ENCODE results near the gene PTPN1.
"Not testable (repeated sequence)": the region's sequence is repeated elsewhere in the genome, so short reads cannot be mapped to it uniquely, and the experiment has no call there.

Gene PTPN1

DNA sequence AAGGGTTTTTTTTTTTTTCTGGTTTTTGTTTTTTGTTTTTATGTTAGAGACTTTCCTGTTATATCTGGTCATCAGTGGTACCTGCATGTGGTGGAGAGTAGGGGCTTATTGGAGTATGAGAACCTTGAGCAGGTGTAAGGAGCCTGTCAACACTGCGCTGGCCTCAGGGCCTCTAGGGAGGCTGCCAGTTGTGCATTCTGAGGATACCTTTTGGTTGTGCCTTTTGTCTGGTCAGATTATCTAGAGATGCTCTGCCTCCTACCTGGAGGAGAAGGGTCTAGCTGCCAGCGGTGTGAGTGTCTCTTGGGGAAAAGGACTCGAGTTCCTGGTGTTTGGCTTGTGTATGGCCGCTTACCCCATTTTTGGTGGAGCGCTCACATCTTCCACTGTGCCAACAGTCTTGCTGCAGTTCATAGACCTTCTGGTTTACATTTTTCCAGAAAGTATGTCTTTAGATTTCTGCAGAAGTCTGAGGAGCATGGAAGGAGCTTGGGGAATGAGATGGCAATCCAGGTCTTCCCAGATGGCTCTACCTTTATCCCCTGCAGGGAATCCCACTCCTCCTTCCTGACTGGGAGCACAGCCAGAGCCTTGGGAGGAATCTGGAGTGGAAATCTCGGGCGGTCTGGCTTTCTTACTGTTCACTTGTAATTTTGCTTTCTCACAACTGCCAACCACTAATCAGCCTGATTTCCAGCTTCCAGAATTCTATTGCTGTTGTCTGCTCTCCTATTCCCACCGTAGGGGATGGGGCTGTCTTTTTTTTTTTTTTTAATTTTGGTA, 49.9 kb downstream of the PTPN1 start:
- no peak for DNase-seq

DNA sequence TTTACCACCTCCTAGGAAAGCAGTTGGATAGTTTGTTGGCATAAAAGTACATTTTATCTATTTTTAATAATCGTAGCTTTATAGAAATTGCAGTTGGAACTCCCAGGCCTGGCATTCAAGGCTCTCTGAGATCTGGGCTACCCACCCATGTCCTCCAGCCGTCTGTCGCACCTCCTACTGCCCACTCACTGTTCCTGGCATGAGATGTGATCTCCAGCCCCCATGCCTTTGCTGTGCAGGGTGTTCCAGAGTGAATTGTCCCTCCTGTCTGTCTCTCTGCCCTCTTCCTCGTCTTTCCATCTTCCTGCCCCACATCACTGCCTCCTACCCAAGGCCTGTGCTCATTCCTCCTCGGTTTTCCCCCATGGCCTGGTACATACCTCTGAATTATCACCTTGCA, 50.7 kb downstream of the PTPN1 start:
- no peak for DNase-seq

DNA sequence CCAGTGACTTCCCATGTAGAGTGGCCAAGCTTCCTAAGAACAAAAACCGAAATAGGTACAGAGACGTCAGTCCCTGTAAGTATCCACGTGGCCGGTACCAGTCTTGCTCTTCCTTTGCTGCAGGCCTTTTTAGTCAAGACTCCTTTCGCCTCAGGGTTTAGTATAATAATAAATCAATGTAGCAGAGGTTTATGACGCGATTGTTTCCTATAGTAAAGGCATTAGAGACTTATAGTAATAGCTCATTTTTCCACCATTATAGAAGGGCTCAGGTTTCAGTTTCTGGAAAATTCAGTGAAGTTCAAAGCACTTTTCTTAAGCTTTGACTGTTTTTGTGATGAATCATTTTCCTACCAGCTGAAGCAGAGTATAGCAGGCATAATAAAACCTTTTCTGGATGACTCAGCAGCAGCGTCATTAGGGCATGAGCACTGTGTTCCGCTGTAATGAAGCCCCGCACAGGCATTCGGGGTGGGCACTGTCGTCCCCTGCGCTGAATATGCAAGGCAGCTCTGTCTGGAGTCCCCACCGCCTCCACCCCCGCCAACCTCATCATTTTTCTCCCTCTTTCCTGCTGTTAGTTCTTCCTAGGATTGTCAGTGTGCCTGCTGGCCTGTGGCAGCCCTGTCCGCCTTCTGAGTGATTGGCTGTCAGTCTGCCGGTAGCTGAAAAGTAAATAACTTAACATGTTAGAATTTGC, 51.3 kb downstream of the PTPN1 start:
- peak; percentile 60 to 75 for DNase-seq

DNA sequence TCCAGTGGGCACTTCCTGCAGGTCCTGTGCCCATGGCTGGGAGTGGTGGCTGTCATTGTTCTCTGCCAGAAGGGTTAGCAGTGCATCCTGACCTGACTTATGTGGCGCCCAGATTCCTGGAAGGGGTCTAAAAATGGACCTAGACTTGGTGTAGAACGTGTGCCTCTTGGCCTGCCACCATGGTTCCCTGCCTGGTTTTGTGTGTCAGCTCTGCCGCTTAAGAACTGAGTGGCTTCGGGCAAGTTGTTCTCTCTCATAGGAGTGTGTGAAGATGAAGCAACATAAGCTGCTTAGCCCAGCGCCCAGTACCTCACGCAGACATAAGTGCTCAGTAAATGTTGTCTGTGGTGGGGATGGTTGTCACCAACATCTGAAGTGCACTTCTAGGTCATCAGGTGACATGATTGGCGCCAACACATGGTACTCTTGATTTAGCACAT, 52.1 kb downstream of the PTPN1 start:
- no peak for DNase-seq

DNA sequence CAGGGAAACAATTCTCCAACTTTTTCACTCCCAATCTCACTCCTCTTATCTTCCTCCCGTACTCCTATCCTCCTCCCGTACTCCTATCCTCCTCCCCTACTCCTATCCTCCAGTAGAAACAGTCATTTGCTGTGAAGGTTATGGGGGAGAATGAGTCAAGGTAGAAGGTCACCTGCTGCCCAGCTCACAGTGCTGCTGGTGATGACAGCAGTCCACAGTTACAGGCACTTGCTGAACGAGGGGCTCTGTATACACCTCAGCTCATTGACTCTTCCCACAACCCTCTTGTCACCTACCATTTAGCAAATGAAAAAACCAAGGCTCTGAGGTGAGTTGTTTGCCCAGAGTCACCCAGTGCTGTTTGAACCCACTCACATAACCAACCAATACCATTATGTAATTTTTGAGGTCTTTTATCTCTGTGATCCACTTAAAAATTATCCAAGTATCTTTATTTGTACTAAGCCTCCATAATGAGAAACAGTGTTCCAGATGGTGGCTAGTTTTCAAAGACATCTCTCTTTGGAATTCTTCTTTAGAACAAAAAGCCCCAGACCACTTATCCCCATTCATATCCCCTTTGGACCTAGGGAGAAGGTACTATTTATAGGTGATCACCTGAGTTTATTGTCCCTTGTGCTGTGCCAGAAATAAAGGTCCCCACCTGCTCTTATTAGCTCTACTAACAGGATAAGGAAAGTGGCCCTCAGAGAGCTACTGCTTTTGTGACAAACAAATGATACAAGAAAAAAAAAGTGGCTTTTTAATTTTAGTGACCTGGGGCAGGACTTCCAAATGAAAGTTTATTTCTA, 53.2 kb downstream of the PTPN1 start:
- DNase-seq: no peak

DNA sequence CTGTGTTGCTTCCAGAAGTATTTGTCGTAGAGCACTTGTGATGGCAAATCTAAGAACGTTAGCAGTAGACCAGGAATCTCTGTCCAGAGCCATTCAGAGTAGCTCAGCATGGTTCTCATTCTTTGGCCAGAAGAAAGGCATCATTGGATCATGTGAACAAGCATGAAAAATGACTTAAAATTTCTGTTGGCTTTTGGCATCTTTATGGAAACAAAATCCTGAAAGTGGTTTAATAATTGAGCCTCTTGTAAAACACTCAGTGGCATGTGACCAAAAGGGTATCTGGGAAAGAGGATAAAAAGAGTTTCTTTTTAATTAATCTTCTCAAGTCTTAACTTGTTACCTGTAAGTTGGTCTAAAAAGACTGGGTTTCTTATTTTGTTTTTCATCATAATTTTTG, 55.2 kb downstream of the PTPN1 start:
- DNase-seq: no peak

DNA sequence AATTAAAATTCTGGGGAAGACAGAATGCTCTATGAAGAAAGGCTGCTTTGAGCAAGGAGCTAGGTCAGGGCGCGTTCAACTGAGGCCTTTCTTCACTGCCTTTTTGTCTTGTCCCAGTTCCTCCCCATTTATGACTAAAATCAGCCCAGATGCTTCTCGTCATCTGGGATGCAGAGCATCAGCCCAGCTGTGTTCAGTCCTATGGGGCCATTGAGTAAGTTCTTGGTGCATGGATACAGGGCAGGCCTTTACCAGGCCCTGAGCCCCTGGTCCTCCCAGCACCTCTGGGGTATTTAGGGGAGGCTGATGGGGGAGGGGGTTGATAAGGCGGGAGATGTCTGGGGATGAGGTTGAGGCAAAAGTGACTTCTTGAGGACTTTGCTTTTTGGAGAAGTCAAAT, 55.7 kb downstream of the PTPN1 start:
- DNase-seq: no peak

DNA sequence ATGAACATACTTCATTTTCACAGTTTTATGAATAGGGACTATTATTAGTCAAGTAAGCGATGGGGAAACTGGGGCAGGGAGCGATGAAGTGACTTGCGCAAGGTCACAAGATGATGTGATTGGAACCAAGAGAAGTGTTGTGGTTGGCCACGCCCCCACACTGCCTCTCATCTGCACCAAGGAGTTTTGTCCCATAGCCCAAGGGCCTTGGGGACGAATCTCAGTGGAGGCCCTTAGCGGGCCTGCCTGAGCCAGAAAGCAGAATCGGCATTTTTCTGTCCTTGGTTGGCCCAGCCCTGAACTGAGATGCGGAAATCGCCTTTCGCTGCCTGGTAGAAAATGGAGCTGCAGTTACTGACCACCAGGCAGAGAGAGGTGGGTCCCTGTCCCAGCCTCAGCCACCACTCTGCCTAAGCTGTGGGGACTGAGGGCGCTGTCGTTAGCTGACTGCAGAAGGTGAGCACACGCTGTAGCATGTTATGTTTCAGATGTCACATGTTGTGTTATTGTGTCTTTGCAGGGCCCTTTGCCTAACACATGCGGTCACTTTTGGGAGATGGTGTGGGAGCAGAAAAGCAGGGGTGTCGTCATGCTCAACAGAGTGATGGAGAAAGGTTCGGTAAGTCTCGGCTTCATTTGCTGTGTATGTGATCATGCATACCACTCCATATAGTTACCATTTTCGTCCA, 57.8 kb downstream of the PTPN1 start:
- DNase-seq: peak; percentile 56 to 63

DNA sequence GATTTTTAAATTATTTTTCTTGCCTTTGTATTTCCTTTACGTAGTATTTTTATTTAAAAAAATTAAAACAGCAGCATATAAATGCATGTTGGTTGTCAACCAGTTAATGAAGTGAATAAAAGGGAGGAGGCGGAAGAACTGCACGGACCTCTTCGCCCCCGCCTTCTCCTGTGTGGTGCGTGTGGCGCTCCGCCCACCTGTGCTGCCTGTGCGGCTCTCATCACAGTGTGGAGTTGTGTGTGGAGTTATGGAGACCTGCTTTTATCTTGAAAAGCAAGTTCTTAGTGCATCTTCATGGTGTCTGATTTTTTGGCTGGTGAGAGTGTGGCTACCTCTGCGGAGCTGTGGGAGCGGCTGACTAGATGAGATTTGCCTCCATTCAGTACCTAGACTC, 58.4 kb downstream of the PTPN1 start:
- DNase-seq: no peak

DNA sequence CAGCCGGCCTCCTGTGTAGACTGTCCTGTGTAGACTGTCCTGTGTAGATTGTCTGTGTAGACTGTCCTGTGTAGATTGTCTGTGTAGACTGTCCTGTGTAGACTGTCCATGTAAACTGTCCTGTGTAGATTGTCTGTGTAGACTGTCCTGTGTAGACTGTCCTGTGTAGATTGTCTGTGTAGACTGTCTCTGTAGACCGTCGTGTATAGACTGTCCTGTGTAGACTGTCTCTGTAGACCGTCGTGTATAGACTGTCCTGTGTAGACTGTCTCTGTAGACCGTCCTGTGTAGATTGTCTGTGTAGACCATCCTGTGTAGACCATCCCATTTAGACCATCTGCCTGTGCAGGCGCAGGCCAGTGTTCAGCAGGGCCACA, 59.3 kb downstream of the PTPN1 start:
- not testable (repeated sequence) for DNase-seq

DNA sequence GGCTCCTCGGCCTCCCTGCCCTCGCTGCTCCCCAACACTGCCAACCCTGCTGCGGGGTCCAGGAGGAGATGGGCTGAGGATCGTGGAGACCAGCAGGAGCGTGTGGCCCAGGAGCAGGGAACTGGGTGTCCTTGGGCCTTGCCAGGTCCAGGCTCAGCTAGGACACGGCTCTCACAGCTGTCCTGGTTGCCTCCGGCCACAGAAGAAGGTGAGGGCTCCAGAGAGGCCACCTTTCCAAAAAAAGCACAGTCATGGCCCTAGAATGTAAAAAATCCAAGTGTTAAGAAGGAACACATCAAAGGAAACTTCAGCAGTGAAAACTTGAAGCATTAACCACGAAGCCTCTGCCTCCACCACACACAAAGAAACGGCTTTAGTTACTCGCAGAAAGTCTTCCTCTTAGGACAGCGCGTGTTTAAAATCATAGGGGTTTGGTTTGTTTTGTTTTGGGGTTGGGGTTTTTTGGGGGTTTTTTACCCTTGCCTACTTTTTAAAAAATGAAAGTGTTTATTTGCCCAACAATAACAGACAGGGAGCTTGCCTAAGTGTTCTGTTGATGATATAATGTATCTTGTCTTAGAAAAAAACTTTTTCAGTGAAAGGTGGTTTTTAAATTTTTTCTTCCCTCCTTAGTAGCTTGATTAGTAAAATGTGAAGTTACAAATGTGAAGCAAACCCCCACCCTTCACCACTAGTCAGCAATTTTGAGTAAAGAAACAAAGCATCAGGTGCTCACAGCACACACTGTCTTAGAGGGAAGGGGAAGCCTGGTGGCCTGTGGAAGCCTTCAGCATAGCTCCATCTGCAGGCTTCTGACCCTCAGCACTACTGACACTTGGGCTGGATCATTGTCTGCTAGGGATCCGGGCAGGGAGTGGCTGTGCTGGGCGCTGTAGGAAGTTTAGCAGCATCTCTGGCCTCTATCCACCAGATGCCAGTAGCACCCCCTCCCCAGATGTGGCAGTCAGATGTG, 60.0 kb downstream of the PTPN1 start:
- DNase-seq: peak; percentile 49 to 61

DNA sequence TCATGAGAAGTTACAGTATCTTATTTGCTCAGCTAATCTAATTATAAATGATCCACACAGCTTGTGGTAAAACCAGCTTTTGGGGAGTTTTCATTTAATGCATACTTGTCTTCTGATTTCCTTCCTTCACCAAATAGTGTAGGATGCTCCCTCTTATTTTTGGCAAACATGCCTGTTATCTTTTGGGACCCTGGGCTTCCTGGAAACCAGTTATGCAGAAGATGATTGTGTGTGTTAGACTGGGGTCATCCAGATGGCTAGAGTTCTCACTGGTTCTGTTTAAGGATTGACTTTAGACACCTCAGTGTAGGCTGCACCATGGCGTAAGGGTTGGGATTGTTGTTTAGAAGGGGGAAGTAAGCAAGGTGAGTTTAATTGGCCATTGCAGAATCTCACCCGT, 61.3 kb downstream of the PTPN1 start:
- no peak for DNase-seq

DNA sequence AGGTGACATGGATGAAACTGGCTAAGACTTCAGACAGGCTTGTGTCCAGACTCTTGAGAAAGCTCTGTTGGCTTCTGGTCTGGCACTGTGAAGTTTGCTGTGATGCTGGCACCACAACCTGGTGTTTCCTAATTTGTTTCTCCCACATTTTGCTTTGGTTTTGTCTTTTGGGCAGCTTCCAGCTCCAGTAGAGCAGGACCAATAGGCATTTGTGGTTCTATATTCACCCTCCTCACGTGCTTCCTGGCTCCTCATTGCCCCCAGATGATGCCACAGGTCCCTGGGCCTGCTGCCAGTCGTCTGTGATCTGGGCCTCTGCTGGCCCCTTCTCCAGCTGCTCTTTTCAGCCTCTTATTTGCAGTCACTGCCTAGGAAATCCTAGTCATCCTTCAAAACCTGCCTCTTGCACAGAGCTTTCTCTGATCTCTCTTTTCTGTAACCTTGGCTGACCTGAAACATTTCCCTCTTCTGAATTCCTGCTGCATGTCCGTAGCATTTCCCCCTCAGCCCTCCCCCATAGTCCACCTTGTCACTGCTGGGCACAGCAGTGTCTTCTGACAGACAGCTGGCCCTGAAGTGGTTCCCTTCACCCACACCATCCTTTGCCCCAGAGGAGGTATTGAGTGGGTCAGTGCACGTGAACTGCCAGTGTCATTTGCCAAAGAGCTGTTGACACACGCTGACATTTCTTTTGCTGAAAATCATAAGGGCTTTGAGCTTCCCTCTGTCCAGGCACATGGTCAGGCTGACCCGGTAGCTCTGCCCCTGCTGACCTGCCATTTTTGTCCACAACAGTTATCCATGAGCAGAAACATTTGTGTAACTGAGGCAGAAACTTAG, 63.0 kb downstream of the PTPN1 start:
- DNase-seq: no peak

DNA sequence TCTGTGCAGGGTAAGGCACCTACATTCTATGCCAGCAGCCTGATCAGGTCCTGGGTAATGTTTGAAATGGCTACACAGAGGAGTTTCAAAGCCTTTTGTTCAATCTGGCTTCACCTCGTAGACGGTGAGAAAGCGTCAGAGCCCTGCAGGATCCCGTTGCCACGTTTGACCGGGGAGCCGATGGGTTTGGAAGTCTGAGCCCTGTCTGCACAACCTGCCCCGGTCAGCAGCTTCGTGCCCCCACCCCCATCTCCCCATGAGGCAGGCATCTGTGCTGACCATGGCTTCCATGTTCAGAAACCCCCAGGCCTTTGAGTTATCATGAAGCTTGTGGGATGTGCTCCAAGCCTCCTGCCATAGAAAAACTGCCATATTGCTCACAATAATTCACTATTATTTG, 63.9 kb downstream of the PTPN1 start:
- DNase-seq: no peak

DNA sequence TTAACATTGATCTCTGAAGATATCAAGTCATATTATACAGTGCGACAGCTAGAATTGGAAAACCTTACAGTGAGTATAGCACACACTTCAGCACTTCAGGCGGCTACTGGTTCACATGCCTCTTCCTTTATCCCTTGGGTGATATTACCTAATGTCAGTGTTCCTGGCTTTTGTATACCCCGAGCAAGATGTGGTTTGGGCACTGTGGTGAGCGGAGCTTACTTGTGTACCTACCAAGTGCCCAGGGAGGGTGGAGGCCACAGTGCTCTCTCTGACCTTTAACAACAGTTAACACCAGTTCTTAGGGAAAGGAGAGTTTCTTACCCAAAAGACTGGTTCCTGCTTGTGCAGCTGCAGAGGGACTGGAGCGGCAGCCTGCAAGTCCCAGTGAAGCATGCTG, 64.4 kb downstream of the PTPN1 start:
- DNase-seq: no peak

DNA sequence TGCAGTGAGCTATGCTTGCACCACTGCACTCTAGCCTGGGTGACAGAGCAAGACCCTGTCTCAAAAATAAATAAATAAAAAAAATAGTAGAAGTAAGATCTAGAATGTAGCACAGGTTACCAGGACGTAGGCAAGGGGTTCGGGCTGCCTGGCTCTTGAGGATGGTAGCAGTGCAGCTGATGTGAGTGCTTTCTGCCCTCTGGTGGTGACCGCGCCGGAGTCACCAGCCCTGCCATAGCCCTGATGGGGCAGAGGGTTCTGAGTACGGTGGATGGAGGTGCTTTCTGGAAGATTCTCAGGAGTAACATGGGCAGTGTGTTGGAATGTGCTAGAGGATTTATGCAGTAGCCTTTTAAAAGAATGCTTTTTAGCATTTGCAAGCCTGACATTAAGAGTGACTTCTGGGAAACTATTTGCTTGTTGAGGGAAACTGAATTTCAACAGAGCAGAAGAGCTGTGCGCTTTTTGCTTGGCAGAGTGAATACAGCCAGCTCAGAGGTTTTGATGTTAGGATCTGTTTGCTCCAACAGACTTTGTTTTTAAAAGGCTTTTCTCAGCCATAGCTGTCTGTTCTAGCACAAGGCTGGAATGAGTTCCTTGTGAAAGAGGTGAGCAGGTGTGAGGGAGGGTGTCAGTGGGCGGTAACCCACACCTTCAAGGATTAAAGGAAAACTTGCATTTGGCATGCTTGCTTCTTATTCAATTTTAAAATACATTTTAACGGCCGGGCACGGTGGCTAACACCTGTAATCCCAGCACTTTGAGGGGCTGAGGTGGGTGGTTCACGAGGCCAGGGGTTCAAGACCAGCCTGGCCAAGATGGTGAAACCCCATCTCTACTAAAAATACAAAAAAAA, 65.9 kb downstream of the PTPN1 start:
- peak; percentile 70 to 76 for DNase-seq

DNA sequence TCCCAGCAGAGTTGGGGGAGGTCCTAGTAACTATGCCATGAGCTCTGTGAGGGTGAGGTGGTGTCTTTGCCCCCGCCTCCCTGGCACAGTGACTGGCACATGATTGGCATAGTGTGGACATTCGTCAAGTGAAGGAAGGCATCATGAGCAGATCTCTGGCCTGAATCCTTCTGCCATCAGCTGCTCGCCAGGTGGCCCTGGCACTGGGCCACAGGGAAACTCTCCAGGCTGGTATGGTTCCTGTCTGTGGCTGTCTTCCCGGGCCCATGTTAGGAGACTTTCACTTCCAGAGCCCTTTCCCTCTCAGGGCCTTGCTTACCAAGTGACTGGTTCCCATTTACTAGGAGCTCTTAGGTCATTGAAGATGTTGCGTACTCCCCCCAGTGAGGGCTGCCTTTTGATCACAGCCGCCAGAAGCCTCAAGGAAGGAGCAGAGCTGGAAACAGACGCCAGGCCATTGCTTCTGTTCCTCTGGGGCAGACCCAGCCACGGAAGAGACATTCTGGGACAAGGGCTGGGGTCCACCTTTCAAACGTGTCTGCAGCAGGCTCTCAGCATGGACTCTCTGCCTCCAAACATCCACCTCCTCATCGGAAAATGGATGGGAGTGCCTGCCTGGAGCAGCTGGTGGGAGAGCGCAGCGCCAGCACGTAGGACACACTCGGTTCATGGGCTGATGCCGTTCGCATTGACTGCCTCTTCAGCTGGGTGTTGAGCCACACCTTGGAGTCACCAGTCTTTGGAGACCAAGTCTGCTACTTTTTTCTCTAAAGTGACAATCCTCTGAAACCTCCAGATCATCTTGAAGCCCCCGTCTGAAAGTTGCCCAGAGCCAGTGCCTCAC, 67.2 kb downstream of the PTPN1 start:
- DNase-seq: no peak

DNA sequence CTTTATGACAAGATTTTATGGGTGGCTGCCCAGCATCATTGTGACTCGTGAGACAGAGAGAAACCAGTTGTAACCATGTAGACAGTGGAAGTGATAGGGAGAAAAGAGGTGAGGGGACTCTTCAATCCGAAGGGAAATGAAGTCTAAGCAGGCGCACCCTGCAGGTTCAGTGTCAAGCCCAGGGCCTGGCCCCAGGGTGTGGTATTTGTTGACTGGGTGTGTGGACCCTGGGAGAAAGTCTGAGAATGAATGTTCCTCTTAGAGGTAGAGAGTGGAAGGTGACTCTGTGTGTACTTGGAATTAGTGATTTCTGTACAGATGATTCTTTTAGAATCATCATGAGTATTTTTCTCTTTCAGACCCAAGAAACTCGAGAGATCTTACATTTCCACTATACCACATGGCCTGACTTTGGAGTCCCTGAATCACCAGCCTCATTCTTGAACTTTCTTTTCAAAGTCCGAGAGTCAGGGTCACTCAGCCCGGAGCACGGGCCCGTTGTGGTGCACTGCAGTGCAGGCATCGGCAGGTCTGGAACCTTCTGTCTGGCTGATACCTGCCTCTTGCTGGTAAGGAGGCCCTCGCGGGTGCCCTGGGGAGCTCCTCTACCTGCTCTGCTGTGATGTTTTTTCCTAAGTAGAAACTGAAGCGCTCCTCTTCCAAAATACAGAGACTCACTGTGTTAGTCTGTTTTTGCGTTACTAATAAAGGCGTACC, 68.0 kb downstream of the PTPN1 start:
- DNase-seq: no peak
